Upper lobe of left lung (tissue), 6 donors: Measurements from ENCODE around the gene SIRPG. TPM values are rescaled to one million over a fixed set of nuclear protein-coding genes. Genes with fewer than 3 reads are reported as not detected.

ENCODE experiments used
- ATAC-seq, 2 donors: fragments of 200-7000 bp; cut with Tn5 transposase; one replicate each; pipeline ENCODE4 v1.9.1; 2022; ENCODE audit warnings: mild to moderate bottlenecking in 2 of 2, moderate library complexity in 2 of 2; ENCODE audit not compliant: low FRiP score in 2 of 2
- DNase-seq, 2 donors: peaks; one replicate each; pipeline ENCODE4 v3.0.0-alpha.2; 2019 to 2020
- H3K27ac ChIP-seq, 4 donors: fragments of 200-600 bp; sonication (generic); one replicate each; pipeline ENCODE4 v1.5.1; 2016 to 2019
- H3K27me3 ChIP-seq, 4 donors: fragments of 200-600 bp; sonication (generic); one replicate each; pipeline ENCODE4 v1.5.1; 2017 to 2019
- H3K36me3 ChIP-seq, 4 donors: fragments of 200-600 bp; sonication (generic); one replicate each; pipeline ENCODE4 v1.5.1; 2016 to 2019
- H3K4me1 ChIP-seq, 4 donors: fragments of 200-600 bp; sonication (generic); one replicate each; pipeline ENCODE4 v1.5.1; 2018 to 2019
- H3K4me3 ChIP-seq, 4 donors: fragments of 200-600 bp; sonication (generic); one replicate each; pipeline ENCODE4 v1.5.1; 2017 to 2019; ENCODE audit warnings: mild to moderate bottlenecking in 2 of 4, moderate library complexity in 1 of 4
- H3K9me3 ChIP-seq, 4 donors: fragments of 200-600 bp; sonication (generic); one replicate each; pipeline ENCODE4 v1.5.1; 2018 to 2019
- CTCF ChIP-seq, 6 experiments: fragments of 450-650 bp in 4 of 6; fragments of 200-600 bp in 2 of 6; sonication (generic) in 2 of 6; IDR thresholded peaks; one replicate each; pipeline ENCODE4 v1.5.1; 2016 to 2019; ENCODE audit warnings: antibody characterized with exemption in 6 of 6
- EP300 ChIP-seq, 4 donors: sonication (generic); formaldehyde crosslinking; IDR thresholded peaks; one replicate each; pipeline ENCODE4 v1.5.1; 2017; ENCODE audit warnings: antibody characterized with exemption in 4 of 4, control low read depth in 2 of 4
- POLR2A ChIP-seq, 4 donors: fragments of 450-650 bp; IDR thresholded peaks; one replicate each; pipeline ENCODE4 v1.5.1; 2016 to 2017; ENCODE audit warnings: antibody characterized with exemption in 4 of 4, mild to moderate bottlenecking in 2 of 4
- POLR2AphosphoS5 ChIP-seq, 2 donors: sonication (generic); formaldehyde crosslinking; IDR thresholded peaks; one replicate each; pipeline ENCODE4 v1.5.1; 2017; ENCODE audit warnings: antibody characterized with exemption in 2 of 2
- WGBS, 2 donors: methylation state at CpG; one replicate each; pipeline ENCODE4 v1.1.5; 2017 to 2018; 5-methylcytosine and 5-hydroxymethylcytosine counted together
- total RNA-seq, 6 donors: library from RNA; depleted of rRNA in 4 of 6; stranded (reverse); fragments of >200 nt in 4 of 6; gene quantifications; one replicate each; pipeline versions ENCODE4 v1.1.0 to v1.2.1, GENCODE V29; 2016 to 2021
- donor health status: DM: no; HTN: no; CAD: no; lungs with moderate emphysema.
- donor health status: DM: no; HTN: yes; CAD: no; lungs with severe emphysema.

SIRPG gene
- total RNA-seq, 6 donors from 2014 or later = 0.71 to 2.4 (median 0.97) TPM; not detected in 3

GRCh38 chr20:1635291-1635979 lies 22.1 kb downstream of the SIRPG start:
- WGBS, 2 donors = 84 to 87% methylated on average over 10 of the region's 10 CpGs
- Histone ChIP-seq H3K9me3 (no peaks in the 10 kb centered on the region), H3K36me3 (no peaks in the 10 kb centered on the region), H3K4me1 (no peaks in the 10 kb centered on the region), H3K27ac (no peak overlapping the region), H3K4me3 (no peak overlapping the region), H3K27me3 (no peaks in the 10 kb centered on the region)
- TF ChIP-seq POLR2AphosphoS5 (IDR thresholded peaks at IDR 0.05) = no peak
- TF ChIP-seq EP300 (IDR thresholded peaks at IDR 0.05) = no peak
- no peak for TF ChIP-seq POLR2A (IDR thresholded peaks at IDR 0.05)
- TF ChIP-seq CTCF (IDR thresholded peaks at IDR 0.05) = no peak
- DNase-seq (no peak), ATAC-seq (no peak)

GRCh38 chr20:1633535-1633934 lies 24.0 kb downstream of the SIRPG start:
- Histone ChIP-seq H3K4me3 (no peak overlapping the region), H3K27ac (no peak overlapping the region), H3K9me3 (no peaks in the 10 kb centered on the region), H3K4me1 (no peaks in the 10 kb centered on the region), H3K36me3 (no peaks in the 10 kb centered on the region), H3K27me3 (no peaks in the 10 kb centered on the region)
- ATAC-seq = no peak
- TF ChIP-seq POLR2A (IDR thresholded peaks at IDR 0.05) (no peak), POLR2AphosphoS5 (IDR thresholded peaks at IDR 0.05) (no peak), CTCF (IDR thresholded peaks at IDR 0.05) (no peak), EP300 (IDR thresholded peaks at IDR 0.05) (no peak)
- DNase-seq = no peak
- WGBS, 2 donors = 80 to 83% methylated on average over 4 of the region's 4 CpGs

- H3K9me3 ChIP-seq = no peaks in the 10 kb centered on the region
- ATAC-seq (no peak), DNase-seq (no peak)
- TF ChIP-seq EP300 (IDR thresholded peaks at IDR 0.05) (no peak), POLR2A (IDR thresholded peaks at IDR 0.05) (no peak), POLR2AphosphoS5 (IDR thresholded peaks at IDR 0.05) (no peak), CTCF (IDR thresholded peaks at IDR 0.05) (no peak)
- 62 to 78% methylated on average over 4 of the region's 4 CpGs for WGBS, 2 donors
- H3K27ac ChIP-seq = no peak overlapping the region
- no peak overlapping the region for H3K4me3 ChIP-seq
- H3K36me3 ChIP-seq = no peaks in the 10 kb centered on the region
- H3K4me1 ChIP-seq = no peaks in the 10 kb centered on the region
- no peaks in the 10 kb centered on the region for H3K27me3 ChIP-seq
These were observed 25.4 kb downstream of the SIRPG start for GRCh38 chr20:1632178-1632577.

- WGBS, 2 donors = 61 to 72% methylated on average over 9 of the region's 9 CpGs
- TF ChIP-seq EP300 (IDR thresholded peaks at IDR 0.05) (no peak), CTCF (IDR thresholded peaks at IDR 0.05) (no peak), POLR2A (IDR thresholded peaks at IDR 0.05) (no peak), POLR2AphosphoS5 (IDR thresholded peaks at IDR 0.05) (no peak)
- H3K4me1 ChIP-seq = peaks cover 0 to 4% (median 0%) of the 10 kb centered on the region in 4 donors
- no peak overlapping the region for H3K4me3 ChIP-seq
- ATAC-seq (no peak), DNase-seq (no peak)
- no peaks in the 10 kb centered on the region for H3K36me3 ChIP-seq
- no peaks in the 10 kb centered on the region for H3K27me3 ChIP-seq
- no peaks in the 10 kb centered on the region for H3K9me3 ChIP-seq
- H3K27ac ChIP-seq = no peak overlapping the region
These were observed 26.0 kb downstream of the SIRPG start for GRCh38 chr20:1631309-1632151.
